GM12878 (cell line): ENCODE results near the gene KIF5C.

Experiments used
- CEBPB ChIP-seq, 2 experiments: fragments of 150-350 bp in 1 of 2; IDR thresholded peaks; 2 replicates each; pipeline ENCODE4 v1.6.1; 2012 to 2014; ENCODE audit warnings: low read depth in 2 of 2, low read length in 2 of 2, borderline replicate concordance in 1 of 2, inconsistent platforms in 1 of 2
- CTCF ChIP-seq, 3 experiments: IDR thresholded peaks in 2 of 3; conservative IDR thresholded peaks in 1 of 3; 2 replicates each; pipeline ENCODE4 v1.5.1; 2011; ENCODE audit warnings: low read depth in 3 of 3, low read length in 3 of 3, mild to moderate bottlenecking in 3 of 3, control low read depth in 2 of 3, moderate library complexity in 2 of 3, inconsistent platforms in 1 of 3, mixed read lengths in 1 of 3; ENCODE audit not compliant: control insufficient read depth in 2 of 3, insufficient read depth in 1 of 3; ENCODE audit errors: extremely low read depth in 1 of 3
- EP300 ChIP-seq, 2 experiments: fragments of 150-350 bp in 1 of 2; IDR thresholded peaks; 2 replicates each; pipeline ENCODE4 v1.6.1; 2011 to 2012; ENCODE audit warnings: low read depth in 2 of 2, low read length in 2 of 2, borderline replicate concordance in 1 of 2, improper control_type of control experiment in 1 of 2, inconsistent platforms in 1 of 2; ENCODE audit not compliant: control insufficient read depth in 1 of 2
- EZH2 ChIP-seq: IDR thresholded peaks from 2 replicates; pipeline ENCODE4 v1.6.1; 2012; ENCODE audit warnings: low read depth, mild to moderate bottlenecking, control low read depth, inconsistent platforms, low read length, borderline replicate concordance; ENCODE audit not compliant: control insufficient read depth
- IRF3 ChIP-seq: fragments of 450-650 bp; IDR thresholded peaks from 2 replicates; pipeline ENCODE4 v1.6.1; 2014; ENCODE audit warnings: mild to moderate bottlenecking
- MEF2B ChIP-seq: fragments of 450-650 bp; IDR thresholded peaks from 2 replicates; pipeline ENCODE4 v1.6.1; 2018; ENCODE audit warnings: mild to moderate bottlenecking, moderate library complexity; ENCODE audit not compliant: partially characterized antibody, poor library complexity, severe bottlenecking
- POLR2A ChIP-seq: IDR thresholded peaks from 2 replicates; pipeline ENCODE4 v1.6.1; 2011; ENCODE audit warnings: low read depth, mild to moderate bottlenecking, low read length
- SMC3 ChIP-seq: IDR thresholded peaks from 2 replicates; pipeline ENCODE4 v1.6.1; 2011; ENCODE audit warnings: low read length, improper control_type of control experiment, borderline replicate concordance
- STAT3 ChIP-seq: IDR thresholded peaks from 2 replicates; pipeline ENCODE4 v1.6.1; 2011; ENCODE audit warnings: low read depth, low read length, improper control_type of control experiment
- SUPT20H ChIP-seq: IDR thresholded peaks from 2 replicates; pipeline ENCODE4 v1.6.1; 2011; ENCODE audit warnings: low read depth, mild to moderate bottlenecking, low read length, moderate library complexity, borderline replicate concordance; ENCODE audit not compliant: control insufficient read depth
- TCF7 ChIP-seq: IDR thresholded peaks from 2 replicates; pipeline ENCODE4 v1.6.1; 2014; ENCODE audit warnings: antibody characterized with exemption, borderline replicate concordance

- TF ChIP-seq STAT3 (no peak), POLR2A (no peak), SUPT20H (no peak), CEBPB (IDR thresholded peaks at IDR 0.05; ENCODE audit: borderline replicate concordance in 1 of 2, low read depth in 2 of 2, low read length in 2 of 2) (no peak), SMC3 (no peak), CTCF (IDR thresholded peaks at IDR 0.05 in 2 of 3, conservative IDR thresholded peaks at IDR 0.05 in 1 of 3; ENCODE audit: control insufficient read depth in 2 of 3, extremely low read depth in 1 of 3, insufficient read depth in 1 of 3, low read depth in 3 of 3, low read length in 3 of 3) (no peak), EP300 (IDR thresholded peaks at IDR 0.05; ENCODE audit: borderline replicate concordance in 1 of 2, control insufficient read depth in 1 of 2, low read depth in 2 of 2, low read length in 2 of 2) (no peak), MEF2B (no peak), EZH2 (no peak), TCF7 (no peak), IRF3 (no peak)
These were observed 93.8 kb downstream of the KIF5C start for GRCh38 chr2:148968776-148969319.
